ENCODE measurements around the gene TMEM191B.
"Not testable (repeated sequence)": the region's sequence is repeated elsewhere in the genome, so short reads cannot be mapped to it uniquely, and the experiment has no call there.

Gene TMEM191B

GRCh38 chr22:18527752-18528596, at the start of gene TMEM191B:
TSS of gene TMEM191B (plus strand) at chr22:18527802. CDS start at chr22:18527981, 179 bp downstream.
- DNase-seq = not testable (repeated sequence)

GRCh38 chr22:18496227-18496626, 31.4 kb upstream of the TMEM191B start:
- not testable (repeated sequence) for DNase-seq

GRCh38 chr22:18511327-18511726, 16.3 kb upstream of the TMEM191B start:
- not testable (repeated sequence) for DNase-seq

- not testable (repeated sequence) for DNase-seq
Measured at GRCh38 chr22:18512378-18512777, 15.2 kb upstream of the TMEM191B start.

- not testable (repeated sequence) for DNase-seq
Measured at GRCh38 chr22:18513454-18513853, 14.1 kb upstream of the TMEM191B start.

GRCh38 chr22:18518061-18518460, 9.5 kb upstream of the TMEM191B start, which contains the start of gene GGTLC3:
TSS of gene GGTLC3 (minus strand) at chr22:18518161. CDS start at chr22:18517897, 264 bp downstream.
- not testable (repeated sequence) for DNase-seq

GRCh38 chr22:18522762-18523161, 4.8 kb upstream of the TMEM191B start:
- not testable (repeated sequence) for DNase-seq

GRCh38 chr22:18523328-18523727, 4.3 kb upstream of the TMEM191B start:
- DNase-seq = not testable (repeated sequence)

- DNase-seq = not testable (repeated sequence)
Measured at GRCh38 chr22:18528597-18529415, 1.2 kb downstream of the TMEM191B start.

GRCh38 chr22:18529416-18530145, 2.0 kb downstream of the TMEM191B start:
- DNase-seq = not testable (repeated sequence)

- not testable (repeated sequence) for DNase-seq
Measured at GRCh38 chr22:18533633-18534032, 6.0 kb downstream of the TMEM191B start.

GRCh38 chr22:18534315-18534714, 6.7 kb downstream of the TMEM191B start:
- not testable (repeated sequence) for DNase-seq

GRCh38 chr22:18539994-18540393, 12.4 kb downstream of the TMEM191B start:
- DNase-seq = not testable (repeated sequence)

GRCh38 chr22:18543400-18543799, 15.8 kb downstream of the TMEM191B start:
- DNase-seq = not testable (repeated sequence)

- DNase-seq = not testable (repeated sequence)
Measured at GRCh38 chr22:18544615-18545014, 17.0 kb downstream of the TMEM191B start.

- not testable (repeated sequence) for DNase-seq
Measured at GRCh38 chr22:18549458-18550179, 22.0 kb downstream of the TMEM191B start.

GRCh38 chr22:18551046-18551445, 23.4 kb downstream of the TMEM191B start:
- DNase-seq = not testable (repeated sequence)

- not testable (repeated sequence) for DNase-seq
Measured at GRCh38 chr22:18552839-18553597, 25.4 kb downstream of the TMEM191B start.

GRCh38 chr22:18554280-18555256, 27.0 kb downstream of the TMEM191B start:
- DNase-seq = not testable (repeated sequence)

GRCh38 chr22:18558516-18558915, 30.9 kb downstream of the TMEM191B start:
- DNase-seq = not testable (repeated sequence)

Data from NCI-H1436 treated with DMSO at 0.1 percent for 48 hours (cell line).